H1 (cell line): ENCODE measurements around the gene TUBA4B. TPM values are rescaled to one million over a fixed set of nuclear protein-coding genes. Genes with fewer than 3 reads are reported as not detected.

Experiments
- ATF3 ChIP-seq: IDR thresholded peaks from 2 replicates; pipeline ENCODE4 v1.6.1; 2011; ENCODE audit warnings: low read depth, mild to moderate bottlenecking, low read length; ENCODE audit not compliant: insufficient read depth
- CHD2 ChIP-seq: IDR thresholded peaks from 2 replicates; pipeline ENCODE4 v1.6.1; 2012; ENCODE audit warnings: low read length, improper control_type of control experiment
- GTF2F1 ChIP-seq: IDR thresholded peaks from 2 replicates; pipeline ENCODE4 v1.6.1; 2012; ENCODE audit warnings: low read depth, low read length, improper control_type of control experiment, borderline replicate concordance
- HDAC2 ChIP-seq, 2 experiments: fragments of 300-600 bp in 1 of 2; sonication (generic) in 1 of 2; IDR thresholded peaks; 2 replicates each; pipeline ENCODE4 v1.6.1; 2011 to 2012; ENCODE audit warnings: low read depth in 2 of 2, low read length in 2 of 2, mild to moderate bottlenecking in 2 of 2, moderate library complexity in 2 of 2, borderline replicate concordance in 1 of 2, inconsistent platforms in 1 of 2
- MAFK ChIP-seq: IDR thresholded peaks from 2 replicates; pipeline ENCODE4 v1.6.1; 2012; ENCODE audit warnings: low read depth, mild to moderate bottlenecking, improper control_type of control experiment, low read length
- POLR2AphosphoS5 ChIP-seq: IDR thresholded peaks from 2 replicates; pipeline ENCODE4 v1.6.1; 2011; ENCODE audit warnings: low read depth, low read length
- RNF2 ChIP-seq: fragments of 200-900, 300-1000 bp; sonication (generic); IDR thresholded peaks from 2 replicates; pipeline ENCODE4 v1.7.1; 2016; ENCODE audit warnings: borderline replicate concordance, low read depth, mild to moderate bottlenecking, antibody characterized with exemption, low read length; ENCODE audit not compliant: poor library complexity, severe bottlenecking; ENCODE audit errors: missing control alignments
- SAP30 ChIP-seq: fragments of 300-600 bp; sonication (generic); IDR thresholded peaks from 2 replicates; pipeline ENCODE4 v1.7.1; 2012; ENCODE audit warnings: low read length, moderate library complexity, mild to moderate bottlenecking, inconsistent platforms; ENCODE audit not compliant: insufficient read depth, insufficient replicate concordance
- SRF ChIP-seq: IDR thresholded peaks from 2 replicates; pipeline ENCODE4 v1.6.1; 2011; ENCODE audit warnings: mild to moderate bottlenecking, low read depth, low read length, moderate library complexity
- TAF1 ChIP-seq: IDR thresholded peaks from 2 replicates; pipeline ENCODE4 v1.6.1; 2011; ENCODE audit warnings: mild to moderate bottlenecking, low read depth, low read length
- polyA plus RNA-seq, 7 experiments: library from polyadenylated mRNA; depleted of rRNA in 3 of 7; stranded (reverse) in 5 of 7; unstranded in 2 of 7; fragments of >200 nt in 5 of 7; fragments of 200-250 nt in 2 of 7; gene quantifications; 1 replicate in 5 of 7; 2 replicates in 1 of 7; 4 replicates in 1 of 7; pipeline versions ENCODE4 v1.2.1 to v1.2.3, GENCODE V29; 2011 to 2013; ENCODE audit warnings: missing spikeins in 2 of 7, mixed read lengths in 2 of 7
- total RNA-seq: library from RNA; stranded (reverse); fragmentation: NEBNext Ultra II Directional; extraction: Animal tissue kit (Norgen Biotek cat#: 25700); gene quantifications from 2 replicates; pipeline ENCODE4 v1.2.1, GENCODE V29; 2021

Gene TUBA4B
- total and polyA plus RNA-seq, 2 of the 8 experiments (the other 6 are each of a cell fraction or from before 2014, with no cell fraction given) = 0.08 to 0.24 TPM

- no peak for TF ChIP-seq POLR2AphosphoS5
- TF ChIP-seq CHD2 = no peak
- TF ChIP-seq HDAC2 (IDR thresholded peaks at IDR 0.05; ENCODE audit: borderline replicate concordance in 1 of 2, low read depth in 2 of 2, low read length in 2 of 2) = no peak
- no peak for TF ChIP-seq SAP30
- TF ChIP-seq GTF2F1 = no peak
- no peak for TF ChIP-seq RNF2
- TF ChIP-seq ATF3 = no peak
- no peak for TF ChIP-seq MAFK
- TF ChIP-seq TAF1 = no peak
- no peak for TF ChIP-seq SRF
- TF ChIP-seq, all 59 proteins: peak for 0
Measured at GRCh38 chr2:219246559-219246958, 6.5 kb upstream of the TUBA4B start (continued).
